ENCODE results near the gene PTTG2. TPM values are rescaled to one million over a fixed set of nuclear protein-coding genes. Genes with fewer than 3 reads are reported as not detected.

PTTG2 gene
- polyA plus RNA-seq, 1 donor from 2014 or later: not detected

DNA sequence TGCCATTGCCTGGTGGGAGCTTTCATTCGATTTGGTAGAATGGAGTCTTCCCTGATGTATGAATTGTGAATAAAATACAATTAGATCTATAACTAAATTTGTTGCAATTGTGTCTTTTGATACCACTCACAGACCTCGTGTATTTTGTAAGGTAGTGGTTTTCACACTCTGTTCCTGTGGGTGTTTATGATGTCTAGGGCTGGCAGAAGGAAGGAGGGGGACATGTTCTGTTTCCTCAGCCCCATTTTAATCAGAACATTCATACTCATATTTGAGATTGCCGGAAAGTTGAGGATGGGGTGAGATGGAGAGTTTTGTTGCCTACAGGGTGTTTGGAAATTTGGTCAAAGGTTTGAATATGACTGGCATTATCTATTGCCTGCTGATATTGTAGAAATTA is 42.9 kb downstream of the PTTG2 start:
- no peak overlapping the region for H3K27ac ChIP-seq (ENCODE audit: low read length)
- H3K4me2 ChIP-seq (ENCODE audit: low read length): no peak overlapping the region
- no peaks in the 10 kb centered on the region for H3K79me2 ChIP-seq (replicated peaks; ENCODE audit: insufficient read depth, low read length)
- H3K27me3 ChIP-seq (ENCODE audit: insufficient read depth, low read depth, low read length): no peaks in the 10 kb centered on the region
- no peak overlapping the region for H3K4me3 ChIP-seq (ENCODE audit: low read length)
- no peaks in the 10 kb centered on the region for H4K20me1 ChIP-seq (ENCODE audit: insufficient read depth)
- H3K9me2 ChIP-seq (ENCODE audit: insufficient read depth, low read length): no peaks in the 10 kb centered on the region
- H3F3A ChIP-seq (ENCODE audit: insufficient read depth, low read length, poor library complexity, severe bottlenecking): no peaks in the 10 kb centered on the region
- TF ChIP-seq SMC3 (conservative IDR thresholded peaks at IDR 0.05; ENCODE audit: poor library complexity): no peak
- no peak for TF ChIP-seq TAF1 (IDR thresholded peaks at IDR 0.05; ENCODE audit: low read depth)
- TF ChIP-seq, protein P1, sequence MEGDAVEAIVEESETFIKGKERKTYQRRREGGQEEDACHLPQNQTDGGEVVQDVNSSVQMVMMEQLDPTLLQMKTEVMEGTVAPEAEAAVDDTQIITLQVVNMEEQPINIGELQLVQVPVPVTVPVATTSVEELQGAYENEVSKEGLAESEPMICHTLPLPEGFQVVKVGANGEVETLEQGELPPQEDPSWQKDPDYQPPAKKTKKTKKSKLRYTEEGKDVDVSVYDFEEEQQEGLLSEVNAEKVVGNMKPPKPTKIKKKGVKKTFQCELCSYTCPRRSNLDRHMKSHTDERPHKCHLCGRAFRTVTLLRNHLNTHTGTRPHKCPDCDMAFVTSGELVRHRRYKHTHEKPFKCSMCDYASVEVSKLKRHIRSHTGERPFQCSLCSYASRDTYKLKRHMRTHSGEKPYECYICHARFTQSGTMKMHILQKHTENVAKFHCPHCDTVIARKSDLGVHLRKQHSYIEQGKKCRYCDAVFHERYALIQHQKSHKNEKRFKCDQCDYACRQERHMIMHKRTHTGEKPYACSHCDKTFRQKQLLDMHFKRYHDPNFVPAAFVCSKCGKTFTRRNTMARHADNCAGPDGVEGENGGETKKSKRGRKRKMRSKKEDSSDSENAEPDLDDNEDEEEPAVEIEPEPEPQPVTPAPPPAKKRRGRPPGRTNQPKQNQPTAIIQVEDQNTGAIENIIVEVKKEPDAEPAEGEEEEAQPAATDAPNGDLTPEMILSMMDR (IDR thresholded peaks at IDR 0.05; ENCODE audit: poor library complexity, severe bottlenecking): no peak
- no peak for TF ChIP-seq MXI1 (conservative IDR thresholded peaks at IDR 0.05; ENCODE audit: poor library complexity, severe bottlenecking)
- TF ChIP-seq, protein P2, sequence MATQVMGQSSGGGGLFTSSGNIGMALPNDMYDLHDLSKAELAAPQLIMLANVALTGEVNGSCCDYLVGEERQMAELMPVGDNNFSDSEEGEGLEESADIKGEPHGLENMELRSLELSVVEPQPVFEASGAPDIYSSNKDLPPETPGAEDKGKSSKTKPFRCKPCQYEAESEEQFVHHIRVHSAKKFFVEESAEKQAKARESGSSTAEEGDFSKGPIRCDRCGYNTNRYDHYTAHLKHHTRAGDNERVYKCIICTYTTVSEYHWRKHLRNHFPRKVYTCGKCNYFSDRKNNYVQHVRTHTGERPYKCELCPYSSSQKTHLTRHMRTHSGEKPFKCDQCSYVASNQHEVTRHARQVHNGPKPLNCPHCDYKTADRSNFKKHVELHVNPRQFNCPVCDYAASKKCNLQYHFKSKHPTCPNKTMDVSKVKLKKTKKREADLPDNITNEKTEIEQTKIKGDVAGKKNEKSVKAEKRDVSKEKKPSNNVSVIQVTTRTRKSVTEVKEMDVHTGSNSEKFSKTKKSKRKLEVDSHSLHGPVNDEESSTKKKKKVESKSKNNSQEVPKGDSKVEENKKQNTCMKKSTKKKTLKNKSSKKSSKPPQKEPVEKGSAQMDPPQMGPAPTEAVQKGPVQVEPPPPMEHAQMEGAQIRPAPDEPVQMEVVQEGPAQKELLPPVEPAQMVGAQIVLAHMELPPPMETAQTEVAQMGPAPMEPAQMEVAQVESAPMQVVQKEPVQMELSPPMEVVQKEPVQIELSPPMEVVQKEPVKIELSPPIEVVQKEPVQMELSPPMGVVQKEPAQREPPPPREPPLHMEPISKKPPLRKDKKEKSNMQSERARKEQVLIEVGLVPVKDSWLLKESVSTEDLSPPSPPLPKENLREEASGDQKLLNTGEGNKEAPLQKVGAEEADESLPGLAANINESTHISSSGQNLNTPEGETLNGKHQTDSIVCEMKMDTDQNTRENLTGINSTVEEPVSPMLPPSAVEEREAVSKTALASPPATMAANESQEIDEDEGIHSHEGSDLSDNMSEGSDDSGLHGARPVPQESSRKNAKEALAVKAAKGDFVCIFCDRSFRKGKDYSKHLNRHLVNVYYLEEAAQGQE (IDR thresholded peaks at IDR 0.05; ENCODE audit: borderline replicate concordance): no peak
- TF ChIP-seq POLR2AphosphoS5 (IDR thresholded peaks at IDR 0.05): no peak
- TF ChIP-seq EP300 (conservative IDR thresholded peaks at IDR 0.05; ENCODE audit: poor library complexity, severe bottlenecking): no peak
- TF ChIP-seq RAD21 (conservative IDR thresholded peaks at IDR 0.05): no peak
- no peak for TF ChIP-seq EZH2 (IDR thresholded peaks at IDR 0.05; ENCODE audit: borderline replicate concordance, insufficient read depth, low read length, poor library complexity, severe bottlenecking)
- no peaks in the 10 kb centered on the region for H3K36me3 ChIP-seq (ENCODE audit: insufficient read depth, low read length)
- no peak overlapping the region for H2AFZ ChIP-seq (ENCODE audit: low read depth, low read length)
- H3K9ac ChIP-seq (ENCODE audit: low read length): no peak overlapping the region
- H3K9me3 ChIP-seq (ENCODE audit: low read length): no peaks in the 10 kb centered on the region

DNA sequence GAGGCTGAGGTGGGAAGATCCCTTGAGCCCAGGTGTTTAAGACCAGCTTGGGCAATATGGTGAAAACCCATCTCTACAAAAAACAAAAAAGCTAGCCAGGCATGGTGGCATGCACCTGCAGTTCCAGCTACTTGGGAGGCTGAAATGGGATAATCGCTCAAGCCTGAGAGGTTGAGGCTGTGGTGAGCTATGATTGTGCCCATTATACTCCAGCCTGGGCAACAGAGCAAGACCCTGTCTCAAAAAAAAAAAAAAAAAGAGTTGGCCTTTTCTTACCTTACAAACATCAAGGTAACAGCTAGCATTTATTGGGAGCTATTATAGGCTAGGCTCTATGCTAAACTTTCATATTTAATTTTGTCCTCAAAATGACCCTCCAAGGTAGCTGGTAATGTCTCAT is 43.4 kb downstream of the PTTG2 start:
- H3K36me3 ChIP-seq (ENCODE audit: insufficient read depth, low read length): no peaks in the 10 kb centered on the region
- no peaks in the 10 kb centered on the region for H3K9me2 ChIP-seq (ENCODE audit: insufficient read depth, low read length)
- H2AFZ ChIP-seq (ENCODE audit: low read depth, low read length): no peak overlapping the region
- no peaks in the 10 kb centered on the region for H3K27me3 ChIP-seq (ENCODE audit: insufficient read depth, low read depth, low read length)
- no peaks in the 10 kb centered on the region for H3K9me3 ChIP-seq (ENCODE audit: low read length)
- H3K27ac ChIP-seq (ENCODE audit: low read length): no peak overlapping the region
- TF ChIP-seq MXI1 (conservative IDR thresholded peaks at IDR 0.05; ENCODE audit: poor library complexity, severe bottlenecking) (no peak), SMC3 (conservative IDR thresholded peaks at IDR 0.05; ENCODE audit: poor library complexity) (no peak), EP300 (conservative IDR thresholded peaks at IDR 0.05; ENCODE audit: poor library complexity, severe bottlenecking) (no peak), RAD21 (conservative IDR thresholded peaks at IDR 0.05) (no peak), POLR2AphosphoS5 (IDR thresholded peaks at IDR 0.05) (no peak), TAF1 (IDR thresholded peaks at IDR 0.05; ENCODE audit: low read depth) (no peak), EZH2 (IDR thresholded peaks at IDR 0.05; ENCODE audit: borderline replicate concordance, insufficient read depth, low read length, poor library complexity, severe bottlenecking) (no peak)
- TF ChIP-seq, protein P1 (IDR thresholded peaks at IDR 0.05; ENCODE audit: poor library complexity, severe bottlenecking): no peak
- TF ChIP-seq, protein P2 (IDR thresholded peaks at IDR 0.05; ENCODE audit: borderline replicate concordance): no peak
- H3K4me3 ChIP-seq (ENCODE audit: low read length): no peak overlapping the region
- H3F3A ChIP-seq (ENCODE audit: insufficient read depth, low read length, poor library complexity, severe bottlenecking): no peaks in the 10 kb centered on the region
- H4K20me1 ChIP-seq (ENCODE audit: insufficient read depth): no peaks in the 10 kb centered on the region
- H3K9ac ChIP-seq (ENCODE audit: low read length): no peak overlapping the region
- no peak overlapping the region for H3K4me2 ChIP-seq (ENCODE audit: low read length)
- H3K79me2 ChIP-seq (replicated peaks; ENCODE audit: insufficient read depth, low read length): no peaks in the 10 kb centered on the region

All from neural cell (in vitro differentiated cells).